Middle frontal gyrus (tissue), 1 donor: Measurements from ENCODE around the gene FAM162A.

Experiments
- DNase-seq: peaks from one replicate; pipeline ENCODE4 v3.0.0-alpha.2; 2015; ENCODE audit warnings: low spot score; ENCODE audit errors: extremely low spot score

The FAM162A gene

GRCh38 chr3:122387709-122388108 is 3.7 kb downstream of the FAM162A start:
- DNase-seq = no peak

DNA sequence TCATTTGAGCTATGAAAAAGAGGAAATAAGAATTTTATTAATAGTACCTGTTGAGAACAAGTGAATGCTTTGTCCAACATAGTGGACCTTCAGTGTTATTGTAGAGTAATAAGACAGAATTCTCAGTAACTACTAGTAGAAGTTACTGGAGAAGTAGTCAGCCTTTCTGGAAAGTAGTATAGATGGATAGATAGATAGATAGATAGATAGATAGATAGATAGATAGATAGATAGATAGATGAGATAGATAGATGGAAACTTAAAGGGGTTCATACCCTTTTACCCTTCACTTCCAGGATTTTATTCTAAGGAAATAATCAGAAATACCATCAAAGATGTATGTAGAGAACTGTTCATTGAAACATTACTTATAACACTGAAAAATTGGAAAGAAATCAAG is 5.2 kb downstream of the FAM162A start:
- DNase-seq = no peak

GRCh38 chr3:122389892-122390291 is 5.9 kb downstream of the FAM162A start:
- DNase-seq = no peak

DNA sequence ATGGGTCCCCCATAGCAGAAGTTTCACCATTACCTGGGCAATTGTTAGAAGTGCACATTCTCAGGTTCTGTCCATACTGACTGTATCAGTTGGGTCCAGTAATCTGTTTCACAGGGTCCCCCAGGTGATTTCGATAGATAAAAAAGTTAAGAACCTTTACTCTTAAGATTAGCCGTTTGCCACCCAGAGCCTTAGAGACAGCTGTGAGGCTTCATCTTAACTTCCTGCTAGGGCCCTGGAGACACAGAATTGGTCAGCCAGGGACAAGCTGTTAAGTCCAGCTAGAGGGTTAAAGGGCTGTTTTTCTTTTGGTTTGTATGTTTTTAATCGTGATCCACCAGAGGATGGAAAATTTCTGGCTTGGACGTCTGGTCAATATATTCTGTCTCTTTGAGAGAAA is 6.7 kb downstream of the FAM162A start:
- DNase-seq = no peak

- DNase-seq = no peak
Measured at GRCh38 chr3:122391681-122392446, 7.9 kb downstream of the FAM162A start.

GRCh38 chr3:122392868-122393844 is 9.2 kb downstream of the FAM162A start:
- DNase-seq = no peak

DNA sequence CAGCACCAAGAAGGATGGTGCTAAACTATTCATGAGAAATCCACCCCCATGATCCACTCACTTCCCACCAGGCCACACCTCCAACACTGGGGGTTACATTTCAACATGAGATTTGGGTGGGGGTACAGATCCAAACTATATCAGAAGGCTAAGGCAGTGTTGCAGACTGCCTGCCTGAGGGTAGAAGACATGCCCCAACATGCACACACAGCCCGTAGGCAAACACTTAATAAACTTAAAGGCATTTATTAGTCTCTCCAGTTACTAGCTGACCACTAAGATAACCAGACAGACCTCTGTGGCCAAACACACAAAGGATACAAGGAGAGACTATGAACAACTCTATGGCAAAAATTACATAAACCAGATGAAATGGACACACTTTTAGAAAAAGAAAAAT is 10.2 kb downstream of the FAM162A start:
- no peak for DNase-seq

DNA sequence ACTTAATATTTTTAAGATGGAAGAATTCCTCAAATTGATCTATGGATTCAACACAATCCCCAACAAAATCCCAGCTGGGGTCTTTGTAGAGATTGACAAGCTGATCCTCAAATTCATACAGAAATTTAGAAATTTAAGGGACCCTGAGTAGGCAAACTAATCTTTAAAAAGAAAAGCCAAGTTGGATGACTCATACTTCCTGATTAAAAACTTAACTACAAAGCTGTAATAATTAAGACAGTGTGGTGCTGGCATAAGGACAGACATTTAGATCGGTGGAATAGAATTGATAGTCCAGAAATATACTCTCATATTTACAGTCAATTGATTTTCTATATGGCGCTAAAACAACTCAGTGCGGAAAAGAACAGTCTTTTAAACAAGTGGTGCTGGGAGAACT is 11.6 kb downstream of the FAM162A start:
- no peak for DNase-seq

DNA sequence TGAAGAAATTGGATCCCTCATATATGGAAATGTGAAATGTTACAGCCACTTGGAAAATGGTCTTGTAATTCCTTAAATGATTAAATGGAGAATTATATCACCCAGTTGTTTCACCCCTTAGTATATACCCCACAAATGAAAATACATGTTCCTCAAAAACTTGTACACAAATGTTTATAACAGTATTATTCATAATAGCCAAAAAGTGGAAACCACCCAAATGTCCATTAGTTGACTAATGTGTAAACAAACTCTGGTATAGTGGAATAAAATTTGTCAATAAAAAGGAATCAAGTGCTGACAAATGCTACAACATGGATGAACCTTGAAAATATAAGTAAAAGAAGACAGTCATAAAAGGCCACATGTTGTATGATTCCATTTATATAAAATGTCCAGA is 12.5 kb downstream of the FAM162A start:
- DNase-seq = no peak

DNA sequence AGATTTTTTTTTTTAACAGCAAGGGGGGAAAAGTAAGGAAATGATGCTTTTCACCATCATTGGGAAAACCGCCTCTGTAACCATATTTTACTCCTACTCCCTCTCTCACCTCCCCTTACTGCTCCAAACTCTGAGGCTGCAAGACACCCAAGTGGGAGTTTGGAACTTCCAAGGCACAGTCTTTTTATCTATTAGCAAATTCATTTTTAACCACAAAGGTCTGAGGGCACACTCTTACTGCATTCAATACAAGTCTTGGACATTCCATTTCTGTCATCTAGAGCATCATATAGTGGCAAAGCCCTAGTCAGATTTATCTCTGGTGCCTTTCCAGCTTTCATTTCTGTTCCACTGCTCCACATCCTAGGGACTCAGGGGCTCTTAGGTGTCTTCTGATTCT is 13.2 kb downstream of the FAM162A start:
- no peak for DNase-seq

DNA sequence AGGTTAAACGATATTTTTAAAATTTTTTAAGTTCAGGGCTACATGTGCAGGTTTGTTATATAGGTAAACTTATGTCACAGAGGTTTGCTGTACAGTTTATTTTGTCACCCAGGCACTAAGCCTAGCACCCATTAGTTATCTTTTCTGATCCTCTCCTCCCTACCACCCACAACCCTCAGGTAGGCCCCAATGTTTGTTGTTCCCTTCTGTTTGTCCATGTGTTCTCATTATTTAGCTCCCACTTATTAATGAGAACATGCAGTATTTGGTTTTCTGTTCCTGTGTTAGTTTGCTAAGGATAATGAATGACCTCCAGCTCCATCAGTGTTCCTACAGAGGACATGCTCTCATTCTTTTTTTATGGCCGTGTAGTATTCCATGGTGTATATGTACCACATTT is 14.9 kb downstream of the FAM162A start:
- no peak for DNase-seq

DNA sequence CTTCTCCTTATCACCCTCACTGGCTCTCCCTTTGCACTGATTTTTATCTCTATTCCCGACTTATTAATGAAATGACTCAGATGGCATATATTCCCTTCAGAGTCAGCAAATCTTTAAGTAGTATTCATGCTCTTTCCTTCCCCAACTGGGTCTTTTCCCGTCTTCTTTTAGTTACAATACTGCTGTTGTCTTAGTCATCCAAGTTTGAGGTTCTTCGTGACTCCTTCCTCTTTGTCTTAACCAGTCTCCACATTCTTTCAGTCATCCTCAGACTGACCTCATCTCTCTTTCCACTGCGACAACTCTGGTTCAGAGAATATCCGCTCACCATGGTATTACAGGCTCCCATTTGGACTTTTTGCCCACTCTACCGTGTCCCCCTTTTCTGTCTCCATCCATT is 19.5 kb downstream of the FAM162A start:
- DNase-seq = no peak

GRCh38 chr3:122405015-122405414 is 21.0 kb downstream of the FAM162A start:
- no peak for DNase-seq

- no peak for DNase-seq
Measured at GRCh38 chr3:122406198-122406597, 22.2 kb downstream of the FAM162A start.

DNA sequence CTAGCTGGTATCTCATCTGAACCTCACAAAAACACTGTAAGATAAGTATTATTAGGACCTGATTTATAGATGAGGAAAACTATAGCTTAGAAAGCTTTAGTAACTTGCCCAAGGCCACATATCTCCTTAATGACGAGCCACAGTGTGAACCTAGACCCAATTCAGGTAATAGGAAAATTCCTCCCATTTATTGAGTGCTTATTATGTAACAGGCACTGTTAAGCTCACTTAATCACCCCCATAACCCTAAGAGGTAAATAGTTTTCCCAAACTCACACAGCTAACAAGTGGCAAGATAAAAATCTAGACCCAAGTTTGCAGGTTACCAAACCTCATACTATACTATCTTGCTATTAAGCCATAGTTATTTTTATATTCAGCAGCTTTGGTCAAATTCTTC is 24.0 kb downstream of the FAM162A start:
- DNase-seq = no peak

DNA sequence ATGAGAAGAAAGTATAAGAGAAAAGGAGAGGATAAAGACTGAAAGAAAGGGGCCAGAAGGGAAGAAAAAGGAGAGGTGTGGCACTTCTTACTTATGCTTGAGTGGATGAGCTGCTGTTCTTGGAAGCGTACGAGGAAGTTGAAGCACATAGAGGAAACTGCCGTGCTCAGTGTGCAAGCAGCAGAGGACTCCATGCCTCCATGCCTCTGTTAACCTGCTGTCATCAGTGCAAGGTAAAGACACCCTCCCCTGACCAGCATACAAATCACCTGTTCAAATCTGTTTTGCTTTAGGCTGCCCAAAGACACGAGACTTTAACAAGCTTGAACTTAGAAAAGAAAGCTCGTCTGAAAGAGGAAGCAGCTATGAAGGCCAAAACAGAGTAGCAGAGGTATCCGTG is 25.5 kb downstream of the FAM162A start:
- DNase-seq = no peak

- no peak for DNase-seq
Measured at GRCh38 chr3:122410111-122410510, 26.1 kb downstream of the FAM162A start.

DNA sequence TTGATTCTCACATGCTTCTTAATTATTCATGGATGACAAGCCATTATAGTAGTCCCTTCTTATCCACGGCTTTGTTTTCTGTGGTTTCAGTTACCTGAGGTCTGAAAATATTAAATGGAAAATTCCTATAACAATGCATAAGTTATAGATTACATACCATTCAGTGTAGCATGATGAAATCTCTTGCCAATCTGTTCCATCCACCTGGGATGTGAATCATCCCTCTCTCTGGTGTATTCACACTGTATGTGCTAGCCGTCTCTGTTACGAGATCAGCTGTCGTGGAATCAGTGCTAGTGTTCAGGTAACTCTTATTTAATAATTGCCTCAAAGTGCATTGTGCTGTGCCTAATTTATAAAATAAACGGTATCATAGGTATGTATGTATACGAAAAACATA is 26.7 kb downstream of the FAM162A start:
- no peak for DNase-seq

- DNase-seq = no peak
Measured at GRCh38 chr3:122414391-122414790, 30.4 kb downstream of the FAM162A start.

GRCh38 chr3:122415104-122415744 is 31.2 kb downstream of the FAM162A start:
- DNase-seq = no peak

DNA sequence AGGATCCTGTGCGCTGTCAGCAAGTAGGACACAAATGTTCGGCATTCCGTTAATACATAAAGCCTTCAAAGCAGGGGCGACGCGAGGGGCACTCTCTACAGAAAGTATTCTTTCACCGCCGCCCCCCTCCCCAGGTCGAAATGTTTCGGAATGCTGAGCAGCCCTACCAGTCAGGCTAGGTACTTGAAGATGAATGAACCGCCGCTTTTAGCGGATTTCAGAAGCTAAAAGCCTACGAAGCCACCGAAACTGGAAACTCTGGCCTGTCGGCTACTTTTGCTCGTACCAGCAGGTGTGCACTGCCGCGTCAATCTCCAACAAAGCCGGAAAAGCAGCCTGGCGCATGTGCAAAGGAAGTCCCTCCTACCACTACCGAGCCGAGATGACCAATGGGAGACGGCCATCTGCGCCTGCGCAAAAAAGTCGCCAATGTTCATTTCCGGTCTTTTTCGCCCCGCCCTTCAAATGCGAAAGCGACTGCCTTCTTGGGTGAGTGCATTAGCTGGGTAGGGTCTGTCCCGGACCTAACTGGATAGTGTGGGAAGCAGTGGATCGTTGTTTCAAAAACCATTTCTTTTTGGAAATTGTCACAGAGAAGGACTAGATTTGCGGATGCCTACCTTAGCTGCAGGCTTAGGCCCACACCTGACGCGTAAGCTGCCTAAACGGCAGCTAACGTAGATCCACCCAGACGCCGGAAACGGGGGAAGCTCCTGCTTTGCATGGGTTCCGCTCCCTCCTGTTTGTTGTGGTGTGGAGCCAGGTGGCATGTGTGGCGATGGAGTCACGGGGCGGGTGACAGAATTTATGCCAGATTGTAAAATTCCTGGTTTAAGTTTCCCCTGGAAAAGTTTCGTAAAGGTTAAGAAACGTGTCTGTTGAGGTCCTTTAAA is 32.0 kb downstream of the FAM162A start, which contains the start of gene WDR5B:
Gene WDR5B, minus strand, starts transcription at position 301 of the 893 bp plus-strand sequence. CDS start 534 bp downstream, outside the sequence.
- DNase-seq = peak; percentile 97
